SK-N-MC (cell line): ENCODE data around the gene COLGALT1.

ENCODE experiments used
- EZH2 ChIP-seq: fragments of 200-600 bp; sonication (generic); IDR thresholded peaks from one replicate; pipeline ENCODE4 v1.6.1; 2017; ENCODE audit warnings: antibody characterized with exemption
- POLR2AphosphoS5 ChIP-seq: IDR thresholded peaks from 2 replicates; pipeline ENCODE4 v1.6.1; 2012; ENCODE audit warnings: mild to moderate bottlenecking, low read depth, low read length, borderline replicate concordance

GRCh38 chr19:17584132-17584531 lies 28.7 kb downstream of the COLGALT1 start:
- TF ChIP-seq EZH2 (no peak), POLR2AphosphoS5 (no peak)
